CD4-positive, alpha-beta T cell treated with Interleukin-17A for 1 hour (primary cell): ENCODE results near the gene TEX29.

ENCODE experiments used
- DNase-seq: peaks from one replicate; pipeline ENCODE4 v3.0.0-alpha.2; 2020

Gene TEX29

DNA sequence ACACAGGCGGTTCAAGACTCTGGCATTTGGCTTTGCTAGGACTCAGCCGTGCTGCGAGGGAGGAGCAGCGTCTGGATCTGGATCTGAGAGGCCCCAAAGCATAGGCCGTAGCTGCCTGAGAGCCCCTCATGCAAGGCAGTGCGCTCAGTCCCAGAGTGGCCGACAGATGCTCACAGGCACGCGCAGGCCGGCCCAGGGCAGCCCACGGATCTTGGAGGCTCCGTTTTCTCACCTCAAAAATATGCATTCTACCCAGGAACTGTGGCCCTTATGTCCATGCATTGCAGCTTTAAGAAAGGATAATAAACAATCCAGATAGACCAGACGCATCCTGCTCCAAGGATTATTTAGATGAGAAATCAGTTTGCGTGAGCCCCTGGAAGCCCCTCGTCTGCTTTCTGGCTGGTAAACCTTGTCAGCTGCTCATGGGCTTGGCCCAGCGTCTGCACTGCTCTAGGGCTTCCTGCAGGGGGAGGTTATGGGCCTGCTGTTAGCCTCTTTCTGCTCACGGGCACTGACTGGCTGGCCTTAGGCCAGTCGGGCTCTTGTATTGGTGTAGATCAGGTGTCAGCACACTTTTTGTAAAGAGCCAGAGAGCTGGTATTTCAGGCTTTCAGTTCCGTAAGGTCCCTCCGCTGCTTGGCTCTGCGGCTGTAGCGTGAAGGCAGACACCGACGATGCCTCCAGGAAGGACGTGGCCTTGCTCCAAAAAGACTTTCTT, 24.2 kb downstream of the TEX29 start:
- no peak for DNase-seq

DNA sequence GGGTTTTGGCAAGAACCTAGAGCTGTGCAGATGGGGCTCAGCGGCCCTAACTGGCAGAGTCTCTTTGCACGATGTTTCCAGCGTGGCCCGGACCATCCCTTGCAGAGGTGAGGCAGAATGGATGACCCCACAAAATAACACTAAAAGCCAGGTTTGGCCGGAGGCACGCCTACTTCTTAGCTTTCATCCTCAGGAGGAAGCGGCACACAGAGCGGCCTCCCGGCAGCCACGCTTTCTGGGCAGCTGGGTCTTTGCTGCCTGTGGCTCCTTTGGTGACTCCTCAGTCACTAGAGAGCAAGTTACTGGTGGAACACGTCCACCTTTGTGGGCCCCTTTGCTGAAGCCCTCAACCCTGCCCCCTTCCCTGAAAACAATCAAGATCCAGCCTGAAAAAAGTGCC, 25.2 kb downstream of the TEX29 start:
- DNase-seq, result no peak

DNA sequence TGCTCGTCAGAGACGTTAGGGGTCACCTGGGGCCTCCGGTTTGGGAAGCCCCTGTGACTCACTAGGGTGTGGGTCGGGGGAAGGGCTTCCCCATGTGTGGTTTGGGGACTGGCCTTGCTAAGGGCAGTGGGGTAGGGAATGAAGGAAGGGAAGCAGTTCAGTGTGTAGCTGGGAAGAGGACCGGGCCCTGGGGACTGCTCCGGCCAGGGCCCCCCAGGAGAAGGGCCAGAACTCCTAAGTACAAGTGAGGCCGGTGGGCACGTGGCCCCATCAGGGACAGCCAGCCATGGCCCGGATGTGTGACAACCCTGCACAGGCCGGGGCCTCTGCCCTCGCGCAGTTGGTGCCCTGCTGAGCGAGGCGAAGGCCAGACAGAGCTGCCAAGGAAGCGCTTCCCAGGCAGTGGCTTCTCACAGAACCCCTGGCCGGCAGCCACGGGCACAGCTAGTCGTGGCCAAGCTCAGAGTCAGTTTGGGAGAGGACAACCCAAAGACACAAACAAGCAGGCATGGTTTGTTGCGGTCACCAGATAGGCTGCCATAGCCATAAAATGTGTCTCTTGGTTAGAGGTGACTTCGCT, 25.7 kb downstream of the TEX29 start:
- no peak for DNase-seq

DNA sequence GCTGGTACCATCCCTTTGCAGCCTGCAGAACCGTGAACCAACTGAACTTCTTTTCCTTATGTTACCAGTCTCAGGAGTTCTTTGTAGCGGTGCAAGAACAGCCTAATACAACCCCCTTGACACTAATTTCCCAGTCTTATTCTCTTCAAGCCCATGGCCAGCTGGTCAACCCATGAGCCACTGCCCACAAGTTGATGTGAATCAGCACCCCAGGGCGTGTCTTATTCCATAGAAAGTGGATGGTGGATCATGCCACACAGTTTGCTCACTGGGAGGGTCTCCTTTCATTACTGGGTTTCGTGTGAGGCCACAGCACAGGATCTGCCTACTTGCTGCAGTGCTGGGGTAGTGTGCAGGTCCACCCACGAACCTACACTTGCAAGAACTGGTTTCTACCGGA, 27.0 kb downstream of the TEX29 start:
- no peak for DNase-seq

DNA sequence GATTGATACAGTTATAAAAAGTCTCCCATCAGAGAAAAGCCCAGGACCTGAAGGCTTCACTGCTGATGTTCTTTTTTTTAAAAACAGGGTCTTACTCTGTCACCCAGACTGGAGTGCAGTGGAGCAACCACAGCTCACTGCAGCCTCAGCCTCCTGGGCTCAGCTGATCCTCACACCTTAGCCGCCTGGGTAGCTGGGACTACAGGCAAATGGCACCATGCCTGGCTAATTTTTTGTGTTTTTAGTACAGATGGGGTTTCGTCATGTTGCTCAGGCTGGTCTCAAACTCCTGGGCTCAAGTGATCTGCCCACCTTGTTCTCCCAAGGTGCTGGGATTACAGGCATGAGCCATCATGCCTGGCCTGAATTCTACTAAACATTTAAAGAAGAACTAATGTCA, 33.1 kb downstream of the TEX29 start:
- no peak for DNase-seq

DNA sequence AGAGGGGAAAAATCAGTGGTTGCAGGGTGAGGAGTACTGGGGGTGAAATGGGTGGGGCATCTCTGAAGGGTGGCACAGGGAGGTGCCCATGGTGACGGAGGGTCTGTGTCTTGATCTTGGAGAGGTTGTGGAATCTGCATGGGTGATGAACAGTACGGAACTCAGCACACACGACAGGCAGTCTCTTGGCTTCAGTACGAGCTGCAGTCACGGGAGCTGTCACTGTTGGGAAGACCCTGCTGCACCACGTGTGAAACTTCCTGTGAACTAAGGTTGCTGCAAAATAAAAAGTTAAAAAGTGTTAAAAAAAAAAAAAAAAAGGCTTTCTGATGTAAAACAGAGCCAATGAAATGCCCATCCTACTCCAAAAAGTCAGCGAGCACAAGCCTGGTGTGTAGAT, 34.3 kb downstream of the TEX29 start:
- DNase-seq, result no peak

DNA sequence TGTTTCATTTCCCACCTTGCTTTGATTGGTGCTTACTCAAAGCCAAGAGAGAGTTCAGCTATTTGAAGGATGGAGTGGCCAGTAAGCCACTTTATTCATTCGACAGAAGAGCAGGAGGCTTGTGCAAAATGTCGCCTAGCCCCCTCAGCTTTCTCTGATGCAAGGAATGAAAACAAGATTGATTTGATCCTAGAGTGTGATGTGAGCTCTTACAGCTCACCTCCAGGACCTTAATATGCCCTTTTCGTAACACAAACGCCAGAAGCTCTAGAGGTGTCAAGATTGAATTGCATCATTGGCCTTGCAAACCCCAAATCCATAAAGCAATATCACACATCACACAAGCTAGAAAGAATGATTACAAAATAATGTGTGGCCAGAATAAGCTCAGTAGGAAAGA, 36.4 kb downstream of the TEX29 start:
- DNase-seq, result no peak

DNA sequence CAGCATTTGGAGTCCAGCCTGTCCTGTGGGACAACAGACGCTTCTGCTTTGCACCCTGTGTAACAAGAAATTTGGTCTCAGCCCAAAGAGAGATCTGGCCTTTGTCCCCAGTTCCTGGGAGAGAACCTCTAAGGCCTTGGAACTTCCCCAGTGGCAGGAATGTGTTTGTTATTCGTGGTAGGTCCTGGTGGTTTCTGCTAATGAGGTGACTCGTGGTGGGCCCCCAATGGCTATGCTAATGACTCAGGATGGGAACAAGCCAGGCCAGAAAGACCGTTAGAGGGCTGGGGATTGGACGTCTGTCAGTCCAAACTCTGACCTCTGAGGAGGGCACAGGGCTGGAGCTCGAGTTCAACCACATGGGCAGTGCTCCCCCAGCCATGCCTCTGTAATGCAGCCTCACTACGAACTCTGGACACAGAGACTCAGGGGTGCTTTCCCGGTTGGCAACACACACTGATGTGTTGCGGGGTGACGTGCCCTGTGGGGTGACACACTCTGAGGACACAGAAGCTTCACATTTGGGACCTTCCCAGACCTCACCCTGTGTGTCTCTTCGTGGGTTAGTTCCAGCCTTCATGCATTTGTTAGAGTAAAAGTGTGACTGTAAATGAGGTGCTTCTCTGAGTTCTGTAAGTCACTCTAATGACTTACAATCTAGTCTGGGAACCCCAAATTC, 38.9 kb downstream of the TEX29 start:
- DNase-seq, result no peak

DNA sequence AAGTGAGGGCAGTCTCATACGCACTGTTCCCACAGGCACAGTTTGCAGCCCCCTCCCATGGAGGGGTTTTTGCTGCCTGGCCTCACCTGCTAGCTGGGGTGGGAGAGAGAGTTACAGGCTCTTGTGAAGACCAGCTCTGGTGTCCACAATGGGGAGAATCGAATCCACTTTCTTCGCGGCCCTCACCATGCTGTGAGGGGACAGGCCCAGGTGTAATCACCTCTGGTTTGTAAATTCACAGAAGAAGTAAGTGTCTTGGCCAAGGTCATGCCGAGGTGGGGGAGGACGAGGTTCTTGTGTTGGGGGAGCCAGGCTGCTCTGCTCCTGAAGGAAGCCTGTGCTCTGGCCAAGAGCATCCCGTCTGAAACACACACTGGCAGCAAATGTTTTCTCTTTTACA, 39.5 kb downstream of the TEX29 start:
- no peak for DNase-seq

DNA sequence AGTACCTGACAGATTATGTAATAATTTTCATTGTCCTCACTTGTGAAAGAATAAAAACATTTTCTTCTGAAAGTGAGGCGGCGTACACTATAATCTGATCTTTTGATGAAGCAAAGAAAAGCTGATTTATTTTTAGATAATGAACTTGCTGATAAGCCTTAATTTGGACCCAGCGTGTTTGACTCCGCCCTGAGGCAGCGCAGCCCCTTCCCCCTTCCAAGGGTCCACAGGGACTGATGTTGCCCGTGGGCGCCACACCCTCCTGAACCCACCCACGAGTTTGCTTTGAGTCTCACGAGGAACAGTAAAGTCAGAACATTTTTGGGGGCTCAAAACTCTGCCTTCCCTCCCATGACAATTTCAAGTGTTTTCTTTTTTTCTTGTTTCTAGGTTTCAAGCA, 40.0 kb downstream of the TEX29 start:
- DNase-seq, result no peak

DNA sequence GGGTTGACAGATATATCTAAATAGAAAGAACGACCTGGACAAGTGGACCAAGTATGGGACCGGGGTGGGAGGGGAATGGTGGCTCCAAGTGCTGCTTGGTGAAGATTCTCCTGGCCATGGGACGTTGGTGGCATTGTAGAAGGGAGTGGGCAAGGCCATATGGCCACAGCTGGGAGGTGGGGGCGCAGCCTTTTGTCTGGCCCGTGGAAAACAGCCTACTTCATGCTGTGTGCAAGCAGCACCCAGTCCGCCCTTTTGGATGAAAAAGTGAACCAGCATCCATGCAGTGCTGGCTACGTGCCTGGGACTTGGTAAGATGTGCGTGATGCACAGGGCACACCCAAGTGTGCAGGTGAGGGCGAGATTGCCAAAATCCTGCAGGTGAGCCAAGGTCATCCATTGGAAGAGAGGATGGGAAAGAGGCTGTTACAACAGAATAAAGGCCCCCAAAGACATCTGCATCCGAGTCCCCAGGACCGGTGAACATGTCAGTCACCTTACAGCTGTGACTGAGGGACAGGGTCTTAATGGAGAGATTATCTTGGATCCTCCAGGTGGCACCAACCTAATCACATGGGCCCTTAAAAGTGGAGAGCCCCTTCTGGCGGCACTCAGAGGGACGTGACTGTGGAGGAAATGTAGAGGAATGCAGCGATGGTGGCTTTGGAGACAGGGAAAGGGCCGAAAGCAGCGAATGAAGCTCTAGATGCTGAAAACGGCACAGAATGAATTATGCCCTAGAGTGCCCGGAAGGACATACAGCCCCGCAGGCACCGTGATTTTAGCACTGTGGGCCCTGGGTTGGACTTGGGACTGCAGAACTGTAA, 40.8 kb downstream of the TEX29 start:
- DNase-seq, result no peak

DNA sequence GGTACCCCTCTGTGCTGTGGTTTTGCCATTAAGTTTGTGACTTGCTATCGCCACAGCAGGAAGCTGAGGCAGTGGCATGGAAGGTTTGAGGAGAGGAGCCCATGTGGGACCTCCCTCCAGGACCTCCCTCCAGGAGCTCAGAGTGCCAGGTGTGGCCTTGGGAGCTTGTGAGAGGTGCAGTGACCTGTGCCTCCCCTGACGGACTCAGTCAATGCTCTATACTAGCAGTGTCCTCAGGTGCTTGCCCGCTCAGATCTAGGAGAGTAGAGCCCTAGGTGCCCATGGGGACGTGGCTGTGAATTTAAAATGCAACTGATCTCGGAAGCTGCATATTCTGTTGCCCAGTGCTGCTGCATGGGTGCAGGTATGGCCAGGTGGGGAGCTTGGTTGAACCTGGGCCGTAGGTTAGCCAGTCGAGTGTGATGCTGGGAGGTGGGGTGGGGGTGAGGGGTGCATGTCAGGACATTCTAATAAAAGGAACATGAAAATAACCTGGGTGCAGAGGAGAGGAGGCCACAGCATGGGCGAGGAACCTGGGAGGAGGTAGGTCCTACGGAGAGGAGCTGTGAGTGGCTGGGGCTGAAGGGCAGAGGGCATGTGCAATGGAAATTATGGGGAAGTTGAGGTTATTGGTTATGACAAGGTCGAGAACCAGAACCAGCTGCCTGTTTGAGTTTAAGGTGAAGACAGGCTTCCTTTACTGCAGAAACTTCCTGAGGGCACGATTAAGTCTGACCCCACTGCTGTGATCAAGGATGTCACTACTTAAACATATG, 41.6 kb downstream of the TEX29 start:
- no peak for DNase-seq

DNA sequence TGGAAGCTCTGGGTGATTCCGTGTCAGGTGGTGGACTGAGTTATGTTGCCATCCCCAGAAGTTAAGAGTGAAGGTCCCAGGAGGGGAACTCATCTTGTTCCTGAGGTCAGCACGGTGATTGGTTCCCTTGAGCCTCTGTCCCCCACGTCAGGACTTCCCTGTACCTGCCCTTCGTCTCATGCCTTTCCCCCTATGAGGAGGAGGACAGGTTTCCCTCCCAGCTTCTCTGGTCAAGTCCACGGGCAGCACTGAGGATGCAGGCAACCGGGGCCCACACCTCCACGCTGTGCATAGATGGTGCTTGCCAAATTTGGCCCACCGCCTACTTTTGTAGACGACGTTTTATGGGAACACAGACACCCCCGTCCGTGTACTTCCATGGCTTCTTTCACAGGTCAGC, 42.7 kb downstream of the TEX29 start:
- no peak for DNase-seq

DNA sequence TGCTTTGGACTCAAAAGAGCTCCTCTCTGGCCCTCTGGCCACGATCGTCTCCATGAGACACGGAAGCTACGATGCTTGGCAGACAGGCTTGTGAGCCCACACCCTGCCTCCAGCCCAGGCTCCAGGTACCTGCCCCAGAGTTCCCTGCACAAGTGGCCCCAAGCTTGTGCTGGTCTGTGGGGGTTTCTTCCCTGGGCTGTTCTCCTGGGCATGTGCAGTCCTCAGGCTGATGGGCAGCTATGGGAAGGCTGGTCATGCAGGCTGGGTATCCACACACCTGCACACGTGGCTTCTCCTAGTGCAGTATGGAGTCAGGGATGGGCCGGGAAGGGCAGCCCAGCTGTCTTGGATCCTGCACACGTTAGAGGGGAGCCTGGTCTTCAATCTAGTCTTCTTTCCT, 43.1 kb downstream of the TEX29 start:
- DNase-seq, result no peak

DNA sequence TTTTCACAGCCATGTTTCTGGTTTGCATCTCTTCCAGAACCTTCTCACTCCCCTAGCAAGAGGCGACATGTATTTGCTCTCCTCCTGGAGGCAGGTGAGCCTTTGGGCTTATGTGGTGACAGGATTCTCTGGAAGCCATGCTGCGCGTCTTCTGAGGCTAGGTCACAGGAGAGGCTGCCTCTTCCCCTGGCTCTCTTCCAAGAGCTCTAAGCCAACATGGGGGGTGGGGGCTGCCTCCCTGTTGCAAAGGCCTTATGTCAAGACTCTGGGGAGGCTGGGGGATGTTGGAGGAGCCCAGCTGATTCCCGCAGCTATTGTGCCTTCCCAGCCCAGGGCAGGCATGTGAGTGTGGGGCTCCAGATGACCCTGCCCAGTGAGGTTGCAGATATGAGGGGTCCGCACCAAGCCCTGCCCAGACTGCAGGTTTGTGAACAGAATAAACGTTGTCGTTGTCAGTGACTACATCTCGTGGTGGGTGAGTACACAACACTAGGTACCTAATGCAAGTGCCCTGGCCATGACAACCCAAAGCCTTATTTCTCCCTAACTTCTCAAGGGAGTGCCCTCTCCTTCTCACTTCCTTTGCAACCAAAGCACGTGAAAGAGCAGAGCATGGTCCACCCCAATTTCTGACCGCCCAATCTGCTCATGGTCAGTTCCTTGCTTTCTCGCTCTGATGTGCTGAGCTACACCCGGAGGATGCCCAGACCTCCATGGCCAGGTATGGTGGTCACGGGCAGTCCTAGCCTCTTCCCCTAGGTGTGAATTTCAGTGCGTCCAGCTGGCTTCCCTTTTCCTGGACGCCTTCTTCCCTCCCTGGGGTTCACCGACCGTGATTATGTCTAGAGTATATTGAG, 44.9 kb downstream of the TEX29 start:
- no peak for DNase-seq

DNA sequence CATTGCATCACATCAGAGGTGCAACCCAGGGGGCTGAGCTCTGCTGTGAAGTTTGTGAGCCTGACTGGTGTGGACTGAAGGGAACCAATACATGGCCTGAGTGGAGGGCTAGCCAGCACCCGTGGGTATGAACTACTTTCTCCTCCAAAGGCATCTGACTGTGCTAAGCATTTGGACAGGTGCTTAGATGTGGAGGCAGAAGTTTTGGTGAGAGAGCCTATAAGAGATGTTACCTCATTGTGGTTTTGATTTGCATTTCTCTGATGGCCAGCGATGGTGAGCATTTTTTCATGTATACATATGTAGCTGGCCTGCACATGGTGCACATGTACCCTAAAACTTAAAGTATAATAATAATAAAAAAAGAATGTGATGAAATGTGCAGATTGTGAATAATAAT, 46.9 kb downstream of the TEX29 start:
- no peak for DNase-seq

DNA sequence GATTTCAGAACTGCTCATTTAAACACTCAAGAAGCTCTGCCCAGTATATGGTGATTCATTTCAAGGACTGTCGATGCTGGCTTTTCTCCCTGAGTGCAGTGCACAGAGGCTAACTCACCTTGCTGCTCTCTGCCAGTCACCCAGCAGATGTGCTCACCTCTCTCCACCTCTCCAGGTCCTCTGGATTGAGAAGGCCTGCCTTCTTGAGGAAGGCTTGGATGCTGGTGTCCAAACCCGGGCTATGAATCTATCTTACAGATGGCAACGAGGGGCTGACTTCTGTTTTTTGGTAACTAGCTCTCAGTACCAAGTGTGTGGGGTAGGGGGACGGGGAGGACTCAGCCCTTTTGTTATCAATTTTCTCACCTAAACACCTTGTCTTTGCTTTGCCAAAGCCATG, 47.6 kb downstream of the TEX29 start:
- no peak for DNase-seq

DNA sequence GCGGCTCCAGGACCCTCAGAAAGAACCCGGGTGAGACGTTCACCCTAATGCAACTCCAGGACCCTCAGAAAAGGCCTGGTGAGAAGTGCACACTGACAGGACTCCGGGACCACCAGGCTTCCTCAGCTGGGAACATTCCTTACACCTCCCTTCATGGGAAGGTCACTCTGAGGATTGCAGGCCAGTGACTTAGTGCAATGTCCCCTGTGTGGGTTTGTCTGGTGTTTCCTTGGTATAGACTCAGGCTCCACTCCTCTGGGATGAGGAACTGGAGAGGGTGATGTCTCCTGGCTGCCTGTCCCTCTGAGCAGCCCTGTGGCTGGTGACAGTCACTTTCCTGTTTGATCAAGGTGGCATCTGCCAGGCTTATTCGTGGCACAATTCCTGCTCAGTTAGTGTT, 49.7 kb downstream of the TEX29 start:
- DNase-seq, result no peak

DNA sequence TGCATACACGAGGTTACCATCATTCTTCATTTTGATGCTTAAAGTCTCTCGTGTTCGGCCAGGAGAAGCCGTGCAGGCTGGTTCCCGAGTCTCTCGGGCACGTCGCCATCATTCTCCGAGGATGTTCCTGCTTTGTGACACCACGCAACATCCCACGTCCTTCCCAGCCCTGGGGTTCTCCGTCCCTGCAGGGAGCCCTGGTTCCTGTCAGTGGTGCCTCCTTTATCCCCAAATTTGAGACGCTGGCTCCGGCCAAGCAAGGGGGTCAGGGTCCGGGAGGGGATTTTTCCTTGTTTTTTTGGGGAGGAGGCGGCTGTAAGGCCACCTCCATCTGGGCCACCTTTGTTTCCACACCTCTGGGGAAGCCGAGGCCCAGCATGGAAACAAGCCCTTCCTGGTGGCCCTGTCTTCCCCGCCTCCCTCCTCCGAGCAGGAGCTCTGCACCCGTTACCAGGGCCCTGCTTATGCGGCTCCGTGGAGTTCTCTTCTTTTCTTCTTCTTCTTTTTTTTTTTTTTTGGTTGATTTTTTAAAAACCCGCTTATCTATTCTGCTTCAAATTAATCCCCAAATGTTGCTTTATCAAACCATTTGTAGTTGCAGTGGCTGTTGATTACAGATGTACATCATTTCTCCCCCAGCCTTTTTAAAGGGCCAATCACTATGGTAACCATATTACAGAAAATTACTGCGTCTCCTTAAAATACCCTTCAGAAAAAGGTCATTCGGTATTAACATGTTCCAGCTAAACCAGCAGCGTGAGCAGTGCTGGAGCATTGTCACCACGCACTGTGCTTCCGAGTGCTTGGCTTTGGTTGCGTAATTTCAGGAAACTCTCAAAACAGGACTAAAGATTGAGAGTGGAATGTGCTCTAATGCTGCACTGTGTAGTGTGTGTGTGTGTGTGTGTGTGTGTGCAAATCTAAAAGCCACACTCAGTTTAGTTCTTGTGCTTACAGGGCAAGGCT, 50.4 kb downstream of the TEX29 start:
- no peak for DNase-seq

DNA sequence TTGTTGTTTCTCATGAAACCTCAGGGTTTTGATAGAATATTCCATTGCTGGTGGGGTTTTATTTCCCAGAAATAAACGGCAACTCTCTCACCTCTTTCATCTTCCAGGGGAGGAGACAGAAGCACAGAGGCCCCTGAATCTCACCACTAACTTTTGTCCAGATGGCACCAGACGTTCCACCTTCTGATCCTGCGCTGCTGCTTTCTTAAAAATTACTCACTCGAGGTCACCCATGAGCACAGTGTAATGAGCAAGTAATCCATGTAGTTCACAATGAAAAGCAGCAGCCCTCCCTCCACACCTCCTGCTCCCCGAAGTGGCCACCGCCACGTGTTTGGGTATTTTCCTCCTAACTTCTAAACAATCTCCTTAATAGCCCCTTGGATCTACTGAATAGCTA, 51.3 kb downstream of the TEX29 start:
- no peak for DNase-seq
